A673 (cell line): ENCODE results near the gene DFFB. TPM values are rescaled to one million over a fixed set of nuclear protein-coding genes. Genes with fewer than 3 reads are reported as not detected.
A peak's percentile ranks its signal among the peaks of the same experiment; 100 is the strongest.

Experiments used
- BruUV-seq: library from RNA; stranded (reverse); fragments of 400-500 nt; replicated peaks from 2 replicates; lab custom pipeline; 2021; lab: Mats Ljungman, UMichigan
- CTCF ChIA-PET: fragments of 300-600 bp; sonication (Branson Sonifier 250); formaldehyde crosslinking; loops from one replicate; lab custom pipeline; 2022; ENCODE audit warnings: antibody characterized with exemption; lab: Charles Lee
- POLR2A ChIA-PET: fragments of 300-600 bp; sonication (Branson Sonifier 250); formaldehyde crosslinking; loops from one replicate; lab custom pipeline; 2022; ENCODE audit warnings: antibody characterized with exemption; ENCODE audit not compliant: low non-redundant PET; lab: Charles Lee
- DNase-seq: peaks from one replicate; pipeline ENCODE4 v3.0.0-alpha.2; 2015; ENCODE audit warnings: low spot score
- H3K27ac ChIP-seq: fragments of 200-600 bp; sonication (generic); 2 replicates; pipeline ENCODE4 v1.5.1; 2016; ENCODE audit warnings: mixed run types, low read depth, mild to moderate bottlenecking, mixed read lengths, antibody characterized with exemption, low read length; ENCODE audit not compliant: poor library complexity, severe bottlenecking
- H3K27me3 ChIP-seq: fragments of 200-600 bp; sonication (generic); replicated peaks from 2 replicates; pipeline ENCODE4 v1.6.1; 2017; ENCODE audit warnings: mixed run types, low read depth, mild to moderate bottlenecking, mixed read lengths, antibody characterized with exemption, low read length; ENCODE audit not compliant: insufficient read depth, poor library complexity
- H3K36me3 ChIP-seq: fragments of 200-600 bp; sonication (generic); 2 replicates; pipeline ENCODE4 v1.6.1; 2016; ENCODE audit warnings: mixed run types, mild to moderate bottlenecking, mixed read lengths, antibody characterized with exemption, low read length; ENCODE audit not compliant: insufficient read depth, poor library complexity, severe bottlenecking
- H3K4me1 ChIP-seq: fragments of 200-600 bp; sonication (generic); 2 replicates; pipeline ENCODE4 v1.6.1; 2017; ENCODE audit warnings: mixed run types, mild to moderate bottlenecking, mixed read lengths, antibody characterized with exemption, low read length; ENCODE audit not compliant: insufficient read depth, poor library complexity, severe bottlenecking
- H3K4me3 ChIP-seq: fragments of 200-600 bp; sonication (generic); 2 replicates; pipeline ENCODE4 v1.5.1; 2016; ENCODE audit warnings: low read depth, mixed run types, mild to moderate bottlenecking, mixed read lengths, low read length; ENCODE audit not compliant: poor library complexity, severe bottlenecking
- H3K9me3 ChIP-seq: fragments of 200-600 bp; sonication (generic); 2 replicates; pipeline ENCODE4 v1.6.1; 2016; ENCODE audit warnings: mixed run types, low read depth, mild to moderate bottlenecking, mixed read lengths, antibody characterized with exemption, low read length; ENCODE audit not compliant: poor library complexity, severe bottlenecking
- EZH2 ChIP-seq: fragments of 200-600 bp; sonication (generic); IDR thresholded peaks from 2 replicates; pipeline ENCODE4 v1.6.1; 2017; ENCODE audit warnings: borderline replicate concordance, low read depth, mild to moderate bottlenecking, mixed read lengths, antibody characterized with exemption, low read length; ENCODE audit not compliant: poor library complexity, severe bottlenecking
- intact Hi-C: fragments of 100-400 bp; cut with micrococcal nuclease; formaldehyde crosslinking; loops from one replicate; pipeline ENCODE4 v1.10.0; 2022; ENCODE audit not compliant: unreplicated experiment
- total RNA-seq: library from RNA; stranded (reverse); gene quantifications from 2 replicates; pipeline ENCODE4 v1.2.3, GENCODE V29; 2021
- TF ChIP-seq, protein P1 (sequence below): fragments of 300-800, 200-600 bp; sonication (generic); conservative IDR thresholded peaks from 2 replicates; pipeline ENCODE4 v1.5.1; 2017; ENCODE audit warnings: low read depth, mild to moderate bottlenecking, antibody characterized with exemption, low read length, moderate library complexity, mixed read lengths

DFFB gene
- total RNA-seq, 1 experiment from 2014 or later: 8.9 TPM

DNA sequence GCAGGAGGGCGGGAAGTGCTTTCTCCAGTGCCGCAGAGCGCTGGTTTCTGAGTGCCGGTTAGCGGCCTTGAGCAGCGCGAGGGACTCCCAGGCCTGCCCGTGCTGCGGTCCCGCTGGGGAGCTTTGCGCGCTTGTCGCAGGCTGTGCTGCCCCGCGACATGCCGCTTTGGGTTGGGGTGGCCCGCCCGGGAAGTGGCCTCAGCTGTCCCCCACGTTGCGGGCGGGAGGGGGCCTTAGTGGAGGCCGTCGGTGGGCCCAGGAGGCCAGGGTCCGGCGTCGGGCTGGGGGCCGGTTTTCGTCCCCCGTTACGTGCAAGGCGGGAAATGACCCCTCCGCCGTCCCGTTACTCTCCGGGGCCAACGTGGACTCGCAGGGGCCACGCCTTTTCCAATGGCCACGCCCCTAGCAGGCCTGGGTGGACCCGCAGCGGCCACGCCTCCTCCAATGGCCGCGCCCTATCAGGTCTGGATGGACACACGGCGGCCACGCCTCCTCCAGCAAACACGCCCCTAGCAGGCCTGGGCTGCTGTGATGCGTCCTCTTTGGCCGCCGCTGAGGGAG, 43.8 kb downstream of the DFFB start:
- H3K27ac ChIP-seq: peak overlapping the region; percentile 97
- H3K36me3 ChIP-seq: no peaks in the 10 kb centered on the region

DNA sequence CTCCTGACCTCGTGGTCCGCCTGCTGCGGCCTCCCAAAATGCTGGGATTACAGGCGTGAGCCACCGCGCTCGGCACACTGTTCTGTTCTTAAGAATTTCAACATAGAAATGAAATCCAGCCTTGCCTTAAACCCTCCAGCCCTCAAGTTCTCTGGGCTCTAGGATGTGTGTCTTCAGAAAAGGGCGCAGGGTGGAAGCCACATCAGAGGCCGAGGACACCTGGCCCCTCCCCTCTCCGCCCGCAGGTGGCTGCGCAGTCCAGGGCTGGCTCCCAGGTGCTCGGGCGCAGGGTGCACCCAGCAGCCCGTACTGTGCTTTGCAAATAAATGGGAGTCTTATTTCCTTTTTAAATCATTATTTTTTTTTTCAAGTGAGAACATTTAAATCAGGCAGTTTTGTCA, 44.8 kb downstream of the DFFB start:
- H3K27ac ChIP-seq: no peak overlapping the region
- no peak for DNase-seq
- POLR2A ChIA-PET: no interaction called here
- no peak overlapping the region for H3K4me3 ChIP-seq
- CTCF ChIA-PET: no interaction called here
- no peaks in the 10 kb centered on the region for H3K27me3 ChIP-seq
- H3K4me1 ChIP-seq: peaks cover 12% of the 10 kb centered on the region
- TF ChIP-seq, protein P1, sequence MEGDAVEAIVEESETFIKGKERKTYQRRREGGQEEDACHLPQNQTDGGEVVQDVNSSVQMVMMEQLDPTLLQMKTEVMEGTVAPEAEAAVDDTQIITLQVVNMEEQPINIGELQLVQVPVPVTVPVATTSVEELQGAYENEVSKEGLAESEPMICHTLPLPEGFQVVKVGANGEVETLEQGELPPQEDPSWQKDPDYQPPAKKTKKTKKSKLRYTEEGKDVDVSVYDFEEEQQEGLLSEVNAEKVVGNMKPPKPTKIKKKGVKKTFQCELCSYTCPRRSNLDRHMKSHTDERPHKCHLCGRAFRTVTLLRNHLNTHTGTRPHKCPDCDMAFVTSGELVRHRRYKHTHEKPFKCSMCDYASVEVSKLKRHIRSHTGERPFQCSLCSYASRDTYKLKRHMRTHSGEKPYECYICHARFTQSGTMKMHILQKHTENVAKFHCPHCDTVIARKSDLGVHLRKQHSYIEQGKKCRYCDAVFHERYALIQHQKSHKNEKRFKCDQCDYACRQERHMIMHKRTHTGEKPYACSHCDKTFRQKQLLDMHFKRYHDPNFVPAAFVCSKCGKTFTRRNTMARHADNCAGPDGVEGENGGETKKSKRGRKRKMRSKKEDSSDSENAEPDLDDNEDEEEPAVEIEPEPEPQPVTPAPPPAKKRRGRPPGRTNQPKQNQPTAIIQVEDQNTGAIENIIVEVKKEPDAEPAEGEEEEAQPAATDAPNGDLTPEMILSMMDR: no peak
- no peak for TF ChIP-seq EZH2
- BruUV-seq: no TSS peak
- no peaks in the 10 kb centered on the region for H3K36me3 ChIP-seq
- peaks cover 10% of the 10 kb centered on the region for H3K9me3 ChIP-seq
- intact Hi-C loops: no loop called here

More for the DNA sequence above, 43.8 kb downstream of the DFFB start:
- ChIA-PET POLR2A (no interaction called here), CTCF (no interaction called here)
- Histone ChIP-seq H3K4me1 (peaks cover 12% of the 10 kb centered on the region), H3K9me3 (peaks cover 10% of the 10 kb centered on the region), H3K27me3 (no peaks in the 10 kb centered on the region), H3K4me3 (peak overlapping the region; percentile 99)
- TF ChIP-seq EZH2: no peak
- TF ChIP-seq, protein P1: no peak
- TSS peak; percentile 40 for BruUV-seq
- peak; percentile 95 for DNase-seq
- intact Hi-C loops: no loop called here

DNA sequence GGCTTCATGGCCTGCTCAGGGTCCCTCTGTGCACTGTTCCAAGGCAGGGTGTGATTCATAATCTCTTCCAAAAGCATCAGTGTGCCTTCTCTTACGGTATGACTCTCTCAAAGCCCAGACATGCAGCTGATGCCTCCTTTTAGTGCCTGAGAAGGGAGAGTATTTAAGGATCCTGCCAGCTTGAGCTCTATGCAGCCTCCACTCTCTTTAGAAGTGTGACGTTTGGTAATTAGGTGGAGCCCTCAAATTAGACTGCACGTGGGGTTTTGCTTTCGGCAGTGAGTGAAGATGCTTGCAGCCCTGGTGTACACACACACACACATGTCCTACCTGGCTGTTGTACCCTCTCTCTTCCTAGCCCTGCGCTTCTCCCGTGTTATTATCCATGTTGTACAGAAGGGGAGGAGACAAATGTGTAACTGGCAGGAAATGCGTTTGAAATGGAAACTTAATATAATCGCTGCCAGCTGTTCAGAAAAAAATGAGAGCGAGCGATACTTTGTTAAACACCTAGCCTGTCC, 45.4 kb downstream of the DFFB start:
- DNase-seq: no peak
- H3K27ac ChIP-seq: no peak overlapping the region
- no peaks in the 10 kb centered on the region for H3K27me3 ChIP-seq
- POLR2A ChIA-PET: no interaction called here
- H3K4me3 ChIP-seq: no peak overlapping the region
- TF ChIP-seq EZH2: no peak
- TF ChIP-seq, protein P1: no peak
- no peaks in the 10 kb centered on the region for H3K36me3 ChIP-seq
- CTCF ChIA-PET: no interaction called here
- peaks cover 12% of the 10 kb centered on the region for H3K4me1 ChIP-seq
- peaks cover 10% of the 10 kb centered on the region for H3K9me3 ChIP-seq
- intact Hi-C loops: no loop called here
- no TSS peak for BruUV-seq
